K562 (cell line): ENCODE results near the gene DOK3. TPM values are rescaled to one million over a fixed set of nuclear protein-coding genes. Genes with fewer than 3 reads are reported as not detected.

Experiments
- ARID2 ChIP-seq: fragments of 450-650 bp; IDR thresholded peaks from 2 replicates; pipeline ENCODE4 v1.6.1; 2017; ENCODE audit warnings: antibody characterized with exemption, mild to moderate bottlenecking
- ARID3B ChIP-seq: fragments of 250-450 bp; sonication (Bioruptor Pico); IDR thresholded peaks from 2 replicates; pipeline ENCODE4 v1.4.0; 2020; ENCODE audit warnings: borderline replicate concordance
- ATF1 ChIP-seq, 2 experiments: fragments of 450-650 bp in 1 of 2; IDR thresholded peaks; 2 replicates each; pipeline ENCODE4 v1.6.1; 2016; ENCODE audit warnings: missing compliant biosample characterization in 1 of 2, missing genetic modification characterization in 1 of 2
- CBX8 ChIP-seq: fragments of 200-600 bp; sonication (generic); IDR thresholded peaks from 2 replicates; pipeline ENCODE4 v1.6.1; 2012; ENCODE audit warnings: borderline replicate concordance, mixed run types, low read depth, mild to moderate bottlenecking, moderate library complexity, mixed read lengths, low read length, control low read depth, inconsistent platforms; ENCODE audit not compliant: poor library complexity, severe bottlenecking; ENCODE audit errors: extremely low read depth
- CREM ChIP-seq: IDR thresholded peaks from 2 replicates; pipeline ENCODE4 v1.6.1; 2014; ENCODE audit warnings: antibody characterized with exemption, low read depth
- CXXC5 ChIP-seq: fragments of 250-450 bp; sonication (Bioruptor Pico); IDR thresholded peaks from 2 replicates; pipeline ENCODE4 v1.8.0; 2022; ENCODE audit warnings: inconsistent platforms, mild to moderate bottlenecking, moderate library complexity
- ESRRA ChIP-seq: fragments of 450-650 bp; IDR thresholded peaks from 2 replicates; pipeline ENCODE4 v1.6.1; 2014; ENCODE audit warnings: low read depth, mild to moderate bottlenecking, moderate library complexity, borderline replicate concordance
- JUND ChIP-seq, 2 experiments: IDR thresholded peaks; 2 replicates in 1 of 2; 3 replicates in 1 of 2; pipeline ENCODE4 v1.6.1; 2011; ENCODE audit warnings: borderline replicate concordance in 2 of 2, low read depth in 2 of 2, low read length in 2 of 2, improper control_type of control experiment in 1 of 2, missing biosample characterization in 1 of 2, missing genetic modification characterization in 1 of 2, missing genetic modification reagents in 1 of 2
- MAZ ChIP-seq, 2 experiments: fragments of 450-650 bp in 1 of 2; sonication (generic) in 1 of 2; formaldehyde crosslinking; IDR thresholded peaks in 1 of 2; conservative IDR thresholded peaks in 1 of 2; 2 replicates each; pipeline versions ENCODE4 v1.4.0 to v1.5.0; 2020; ENCODE audit warnings: mild to moderate bottlenecking in 1 of 2, missing genetic modification reagents in 1 of 2
- OTX1 ChIP-seq: fragments of 450-650 bp; formaldehyde crosslinking; IDR thresholded peaks from 2 replicates; pipeline ENCODE4 v1.4.0; 2022; ENCODE audit warnings: mild to moderate bottlenecking
- RAD21 ChIP-seq, 2 experiments: fragments of 250-450 bp in 1 of 2; fragments of 450-650 bp in 1 of 2; sonication (Bioruptor Pico) in 1 of 2; formaldehyde crosslinking in 1 of 2; IDR thresholded peaks in 1 of 2; conservative IDR thresholded peaks in 1 of 2; 2 replicates each; pipeline versions ENCODE4 v1.4.0 to v1.8.0; 2020 to 2022; ENCODE audit warnings: mild to moderate bottlenecking in 2 of 2, moderate library complexity in 1 of 2
- RCOR1 ChIP-seq, 2 experiments: IDR thresholded peaks; 2 replicates each; pipeline ENCODE4 v1.6.1; 2012; ENCODE audit warnings: low read depth in 2 of 2, low read length in 2 of 2, borderline replicate concordance in 1 of 2, improper control_type of control experiment in 1 of 2
- SMARCA4 ChIP-seq: fragments of 450-650 bp; IDR thresholded peaks from 2 replicates; pipeline ENCODE4 v1.6.1; 2016
- SREBF1 ChIP-seq: fragments of 150-350 bp; IDR thresholded peaks from 2 replicates; pipeline ENCODE4 v1.6.1; 2014; ENCODE audit warnings: antibody characterized with exemption, low read depth, low read length, borderline replicate concordance
- YY1 ChIP-seq, 3 experiments: IDR thresholded peaks; 2 replicates each; pipeline ENCODE4 v1.6.1; 2011; ENCODE audit warnings: low read length in 2 of 3, mild to moderate bottlenecking in 2 of 3, moderate library complexity in 2 of 3, borderline replicate concordance in 1 of 3, control low read depth in 1 of 3, low read depth in 1 of 3; ENCODE audit not compliant: insufficient read depth in 3 of 3, insufficient replicate concordance in 2 of 3, control insufficient read depth in 1 of 3, insufficient read length in 1 of 3; ENCODE audit errors: extremely low read depth in 1 of 3
- ZBED1 ChIP-seq: IDR thresholded peaks from 2 replicates; pipeline ENCODE4 v1.6.1; 2014
- ZBTB26 ChIP-seq: fragments of 450-650 bp; formaldehyde crosslinking; IDR thresholded peaks from 2 replicates; pipeline ENCODE4 v1.4.0; 2022; ENCODE audit warnings: missing genetic modification characterization
- ZBTB7A ChIP-seq: IDR thresholded peaks from 2 replicates; pipeline ENCODE4 v1.6.1; 2011; ENCODE audit warnings: low read depth, mild to moderate bottlenecking, low read length, moderate library complexity, borderline replicate concordance; ENCODE audit not compliant: control insufficient read depth
- ZNF551 ChIP-seq: fragments of 250-450 bp; sonication (Bioruptor Pico); IDR thresholded peaks from 2 replicates; pipeline ENCODE4 v1.5.0; 2021; ENCODE audit warnings: mild to moderate bottlenecking, moderate library complexity
- polyA plus RNA-seq, 8 experiments: library from polyadenylated mRNA; depleted of rRNA in 4 of 8; stranded (reverse) in 5 of 8; unstranded in 3 of 8; fragments of >200 nt; fragmentation: Nextera tagmentation in 2 of 8; fragmentation: Illumina TruSeq in 1 of 8; extraction: Ambion mirVana in 2 of 8; extraction: Trizol in 1 of 8; gene quantifications; 2 replicates each; pipeline versions ENCODE4 v1.2.1 to v1.2.3, GENCODE V29; 2011 to 2014; ENCODE audit warnings: inconsistent platforms in 1 of 8, missing spikeins in 1 of 8
- total RNA-seq, 7 experiments: library from RNA; depleted of rRNA in 6 of 7; stranded (reverse); fragments of >200 nt in 6 of 7; fragmentation: Illumina TruSeq in 2 of 7; extraction: Trizol in 2 of 7; gene quantifications; 2 replicates each; pipeline versions ENCODE4 v1.2.1 to v1.2.3, GENCODE V29; 2011 to 2021; ENCODE audit warnings: low replicate concordance in 1 of 7
- TF ChIP-seq, protein P1 (sequence below), 3 experiments: IDR thresholded peaks in 2 of 3; conservative IDR thresholded peaks in 1 of 3; 2 replicates each; pipeline ENCODE4 v1.5.1; 2011 to 2012; ENCODE audit warnings: low read length in 3 of 3, mild to moderate bottlenecking in 3 of 3, control low read depth in 2 of 3, improper control_type of control experiment in 1 of 3, inconsistent platforms in 1 of 3, low read depth in 1 of 3, mixed read lengths in 1 of 3, moderate library complexity in 1 of 3; ENCODE audit not compliant: insufficient read depth in 2 of 3

DOK3 gene
- total and polyA plus RNA-seq, 9 of the 15 experiments (the other 6 are each of a cell fraction or from before 2014, with no cell fraction given) = 1.3 to 23.0 (median 8.0) TPM

DNA sequence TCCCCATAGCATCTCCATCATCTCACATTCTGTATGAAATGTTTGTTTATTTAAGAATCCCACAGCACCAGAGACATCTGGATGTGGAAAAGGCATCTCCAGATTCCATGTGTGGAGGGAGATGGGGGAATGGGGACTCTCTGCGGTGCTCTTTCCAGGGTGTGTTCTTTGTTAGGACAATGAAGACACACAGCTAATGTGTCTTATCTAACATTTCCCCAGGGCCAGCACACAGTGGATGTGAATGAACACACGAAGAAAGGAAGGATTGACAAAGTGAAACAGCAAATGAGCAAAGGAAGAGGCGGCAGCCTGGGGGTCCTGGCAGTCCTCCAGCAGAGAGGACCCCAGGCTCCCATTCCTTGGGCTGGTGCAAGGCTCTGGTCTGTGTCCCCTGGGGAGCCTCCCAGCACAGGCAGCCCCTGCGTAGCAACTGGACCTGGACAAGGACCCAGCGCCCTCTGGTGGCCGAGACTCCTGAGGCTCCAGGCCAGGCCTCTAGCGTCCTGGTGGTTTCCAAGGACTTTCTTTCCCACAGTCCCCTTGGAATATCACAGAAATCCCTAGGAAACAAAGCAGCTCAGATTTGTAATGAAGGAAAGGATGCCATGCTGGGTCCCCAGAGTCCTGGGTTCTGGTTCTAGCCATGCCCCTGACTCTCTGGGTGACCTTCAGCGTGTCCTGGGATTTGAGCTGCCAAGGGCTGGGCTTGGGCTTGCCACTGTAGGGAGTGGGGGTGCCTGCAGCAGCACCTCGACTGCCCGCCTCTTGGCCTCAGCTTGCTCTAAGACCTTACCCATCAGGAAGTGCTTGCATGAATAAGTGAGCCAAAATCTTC, 8.7 kb downstream of the DOK3 start (continued):
- TF ChIP-seq ZBTB26 (no peak), JUND (IDR thresholded peaks at IDR 0.05; ENCODE audit: borderline replicate concordance, low read depth, low read length) (peak; percentile 43), JUND (tag; IDR thresholded peaks at IDR 0.05; ENCODE audit: borderline replicate concordance, low read depth, low read length) (no peak), OTX1 (CRISPR knock-in tag) (no peak), SMARCA4 (0 out of 2 replicates have a peak, but pooled peaks have one; percentile 24), ZBTB7A (peak; percentile 38; the same call in 1 of the 2 replicates), RCOR1 (IDR thresholded peaks at IDR 0.05; ENCODE audit: borderline replicate concordance in 1 of 2, low read depth in 2 of 2, low read length in 2 of 2) (peak in 1 of 2 experiments; percentile 10; a peak in 1 of 4 replicates), CREM (peak; percentile 72), YY1 (IDR thresholded peaks at IDR 0.05; ENCODE audit: borderline replicate concordance in 1 of 3, control insufficient read depth in 1 of 3, extremely low read depth in 1 of 3, insufficient read depth in 3 of 3, insufficient read length in 1 of 3, insufficient replicate concordance in 2 of 3, low read depth in 1 of 3, low read length in 2 of 3) (peak in 1 of 3 experiments; percentile 26), MAZ (CRISPR knock-in tag; conservative IDR thresholded peaks at IDR 0.05 in 1 of 2, IDR thresholded peaks at IDR 0.05 in 1 of 2) (peak in 1 of 2 experiments; percentile 71; a peak in 2 of 4 replicates), ESRRA (peak; percentile 76), SREBF1 (no peak), CBX8 (no peak), CXXC5 (peak; percentile 40), RAD21 (CRISPR knock-in tag; conservative IDR thresholded peaks at IDR 0.05 in 1 of 2, IDR thresholded peaks at IDR 0.05 in 1 of 2) (peak; percentile 75 to 94), ZNF551 (CRISPR knock-in tag) (no peak), ZBED1 (no peak), ARID2 (peak; percentile 70; the same call in 1 of the 2 replicates), ARID3B (CRISPR knock-in tag) (no peak), ATF1 (CRISPR knock-in tag; IDR thresholded peaks at IDR 0.05) (no peak), ATF1 (tag; IDR thresholded peaks at IDR 0.05) (peak; percentile 47; the same call in 1 of the 2 replicates)
- TF ChIP-seq, protein P1, sequence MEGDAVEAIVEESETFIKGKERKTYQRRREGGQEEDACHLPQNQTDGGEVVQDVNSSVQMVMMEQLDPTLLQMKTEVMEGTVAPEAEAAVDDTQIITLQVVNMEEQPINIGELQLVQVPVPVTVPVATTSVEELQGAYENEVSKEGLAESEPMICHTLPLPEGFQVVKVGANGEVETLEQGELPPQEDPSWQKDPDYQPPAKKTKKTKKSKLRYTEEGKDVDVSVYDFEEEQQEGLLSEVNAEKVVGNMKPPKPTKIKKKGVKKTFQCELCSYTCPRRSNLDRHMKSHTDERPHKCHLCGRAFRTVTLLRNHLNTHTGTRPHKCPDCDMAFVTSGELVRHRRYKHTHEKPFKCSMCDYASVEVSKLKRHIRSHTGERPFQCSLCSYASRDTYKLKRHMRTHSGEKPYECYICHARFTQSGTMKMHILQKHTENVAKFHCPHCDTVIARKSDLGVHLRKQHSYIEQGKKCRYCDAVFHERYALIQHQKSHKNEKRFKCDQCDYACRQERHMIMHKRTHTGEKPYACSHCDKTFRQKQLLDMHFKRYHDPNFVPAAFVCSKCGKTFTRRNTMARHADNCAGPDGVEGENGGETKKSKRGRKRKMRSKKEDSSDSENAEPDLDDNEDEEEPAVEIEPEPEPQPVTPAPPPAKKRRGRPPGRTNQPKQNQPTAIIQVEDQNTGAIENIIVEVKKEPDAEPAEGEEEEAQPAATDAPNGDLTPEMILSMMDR (IDR thresholded peaks at IDR 0.05 in 2 of 3, conservative IDR thresholded peaks at IDR 0.05 in 1 of 3; ENCODE audit: insufficient read depth in 2 of 3, low read depth in 1 of 3, low read length in 3 of 3) = peak; percentile 94 to 97 (median 96)
